ENCODE results near the gene TMUB1.

The TMUB1 gene

GRCh38 chr7:151125846-151126481 is 42.7 kb upstream of the TMUB1 start:
- 0 out of 2 replicates have a peak overlapping the region, but pooled peaks have one; percentile 6 for H3K4me3 ChIP-seq (ENCODE audit: low read depth, low read length)
- DNase-seq (ENCODE audit: low read depth, low spot score): no peak
- ChIA-PET POLR2A (no interaction called here), CTCF (interaction anchor here (0.6 to 5.0 kb wide), 5 partner anchors 9 to 139 kb away, joined by 3 to 85 read pairs (median 6); partner anchors contain the start of gene GBX1)
- no peak for TF ChIP-seq CTCF (IDR thresholded peaks at IDR 0.05; ENCODE audit: insufficient read depth, low read length, missing control alignments)

GRCh38 chr7:151125470-151125845 is 42.2 kb upstream of the TMUB1 start:
- TF ChIP-seq CTCF (IDR thresholded peaks at IDR 0.05; ENCODE audit: insufficient read depth, low read length, missing control alignments): no peak
- no peak for DNase-seq (ENCODE audit: low read depth, low spot score)
- POLR2A ChIA-PET: no interaction called here
- 0 out of 2 replicates have a peak overlapping the region, but pooled peaks have one; percentile 6 for H3K4me3 ChIP-seq (ENCODE audit: low read depth, low read length)
- CTCF ChIA-PET: interaction anchor here (0.6 to 5.0 kb wide), 10 partner anchors 8 to 138 kb away, joined by 3 to 85 read pairs (median 6); partner anchors contain the start of gene GBX1

GRCh38 chr7:151124899-151125399 is 41.7 kb upstream of the TMUB1 start:
- ChIA-PET POLR2A (no interaction called here), CTCF (interaction anchor here (0.6 to 5.0 kb wide), 21 partner anchors 8 to 178 kb away, joined by 3 to 85 read pairs (median 5); partner anchors contain the start of genes CHPF2 and GBX1)
- H3K4me3 ChIP-seq (ENCODE audit: low read depth, low read length): no peak overlapping the region
- no peak for DNase-seq (ENCODE audit: low read depth, low spot score)
- TF ChIP-seq CTCF (IDR thresholded peaks at IDR 0.05; ENCODE audit: insufficient read depth, low read length, missing control alignments): no peak

GRCh38 chr7:151124481-151124880 is 41.2 kb upstream of the TMUB1 start:
- POLR2A ChIA-PET: interaction anchor here (0.6 kb wide), 1 partner anchor 123 kb away, joined by 3 read pairs; no protein-coding TSS in a partner anchor
- TF ChIP-seq CTCF (IDR thresholded peaks at IDR 0.05; ENCODE audit: insufficient read depth, low read length, missing control alignments): no peak
- DNase-seq (ENCODE audit: low read depth, low spot score): no peak
- CTCF ChIA-PET: interaction anchor here (0.6 to 5.0 kb wide), 35 partner anchors 10 to 227 kb away, joined by 3 to 85 read pairs (median 5); partner anchors contain the start of genes ABCF2, CHPF2 and GBX1
- H3K4me3 ChIP-seq (ENCODE audit: low read depth, low read length): no peak overlapping the region

- peak; percentile 100 for TF ChIP-seq CTCF (IDR thresholded peaks at IDR 0.05; ENCODE audit: insufficient read depth, low read length, missing control alignments)
- ChIA-PET CTCF (interaction anchor here (0.6 to 5.0 kb wide), 48 partner anchors 9 to 228 kb away, joined by 3 to 85 read pairs (median 4); partner anchors contain the start of genes ABCF2, CHPF2 and GBX1), POLR2A (interaction anchor here (0.6 kb wide), 1 partner anchor 123 kb away, joined by 3 read pairs; no protein-coding TSS in a partner anchor)
- H3K4me3 ChIP-seq (ENCODE audit: low read depth, low read length): no peak overlapping the region
- no peak for DNase-seq (ENCODE audit: low read depth, low spot score)
These were observed 40.6 kb upstream of the TMUB1 start for GRCh38 chr7:151123822-151124464.

All from AG04449 (cell line).